G401.6 (cell line): ENCODE measurements around the gene SLC47A1.
A peak's percentile ranks its signal among the peaks of the same experiment; 100 is the strongest.
"Not testable (repeated sequence)": the region's sequence is repeated elsewhere in the genome, so short reads cannot be mapped to it uniquely, and the experiment has no call there.

Source experiments
- FAIRE-seq: peaks from 2 replicates; lab custom pipeline; 2012; peaks lifted over from hg19 to GRCh38; lab: Jason Lieb, UNC

The SLC47A1 gene, protein sequence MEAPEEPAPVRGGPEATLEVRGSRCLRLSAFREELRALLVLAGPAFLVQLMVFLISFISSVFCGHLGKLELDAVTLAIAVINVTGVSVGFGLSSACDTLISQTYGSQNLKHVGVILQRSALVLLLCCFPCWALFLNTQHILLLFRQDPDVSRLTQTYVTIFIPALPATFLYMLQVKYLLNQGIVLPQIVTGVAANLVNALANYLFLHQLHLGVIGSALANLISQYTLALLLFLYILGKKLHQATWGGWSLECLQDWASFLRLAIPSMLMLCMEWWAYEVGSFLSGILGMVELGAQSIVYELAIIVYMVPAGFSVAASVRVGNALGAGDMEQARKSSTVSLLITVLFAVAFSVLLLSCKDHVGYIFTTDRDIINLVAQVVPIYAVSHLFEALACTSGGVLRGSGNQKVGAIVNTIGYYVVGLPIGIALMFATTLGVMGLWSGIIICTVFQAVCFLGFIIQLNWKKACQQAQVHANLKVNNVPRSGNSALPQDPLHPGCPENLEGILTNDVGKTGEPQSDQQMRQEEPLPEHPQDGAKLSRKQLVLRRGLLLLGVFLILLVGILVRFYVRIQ

GRCh38 chr17:19533718-19534561, at the start of gene SLC47A1:
TSS of gene SLC47A1 (plus strand) at chr17:19533854. CDS start at chr17:19533940, 86 bp downstream.
- FAIRE-seq = no peak

GRCh38 chr17:19485800-19486340, 47.8 kb upstream of the SLC47A1 start:
- no peak for FAIRE-seq

DNA sequence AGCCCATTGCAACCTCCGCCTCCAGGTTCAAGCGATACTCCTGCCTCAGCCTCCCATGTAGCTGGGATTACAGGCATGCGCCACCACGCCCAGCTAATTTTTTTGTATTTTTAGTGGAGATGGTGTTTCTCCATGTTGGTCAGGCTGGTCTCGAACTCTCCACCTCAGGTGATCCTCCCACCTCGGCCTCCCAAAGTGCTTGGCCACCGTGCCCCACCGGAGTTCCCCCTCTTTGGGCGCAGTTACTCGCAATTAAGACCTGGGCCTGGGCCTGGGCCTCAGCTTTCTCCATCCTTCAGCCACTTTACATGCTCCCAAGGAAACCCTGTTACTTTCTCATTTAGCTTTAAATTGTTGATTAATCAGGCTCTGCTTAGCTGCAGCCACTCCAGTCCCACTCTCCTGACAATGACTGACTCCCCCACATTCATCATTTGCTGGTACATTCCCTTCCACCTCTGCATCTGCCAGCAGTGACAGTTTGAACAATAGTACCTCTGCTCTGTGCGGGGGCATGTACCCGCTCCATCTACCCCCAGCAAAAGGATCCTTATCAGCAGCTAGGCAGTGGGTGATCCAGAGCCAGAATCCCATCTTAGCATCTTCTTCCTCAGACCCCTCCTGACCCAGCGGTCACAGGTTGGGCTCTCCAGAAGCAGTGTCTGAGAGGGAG, 47.2 kb upstream of the SLC47A1 start:
- no peak for FAIRE-seq

- FAIRE-seq = no peak
Measured at GRCh38 chr17:19487024-19487600, 46.5 kb upstream of the SLC47A1 start.

DNA sequence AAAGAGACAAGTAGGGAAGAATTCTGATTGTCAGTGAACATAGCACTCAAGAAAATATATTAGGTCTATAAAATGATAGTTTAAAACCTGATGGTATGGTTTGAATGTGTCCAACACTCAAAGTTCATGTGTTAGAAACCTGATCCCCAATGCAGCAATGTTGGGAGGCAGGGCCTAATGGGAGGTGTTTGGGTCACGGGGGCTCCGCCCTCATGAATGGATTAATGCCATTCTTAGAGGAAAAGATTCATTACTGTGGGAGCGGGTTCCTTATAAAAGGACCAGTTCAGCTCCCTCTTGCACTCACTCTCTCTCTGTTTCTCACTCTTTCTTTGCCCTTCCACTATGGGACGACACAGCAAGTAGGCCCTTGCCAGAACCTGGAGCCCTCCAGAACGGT, 41.5 kb upstream of the SLC47A1 start:
- no peak for FAIRE-seq

- FAIRE-seq = no peak
Measured at GRCh38 chr17:19494961-19495806, 38.5 kb upstream of the SLC47A1 start.

GRCh38 chr17:19495828-19496528, 37.7 kb upstream of the SLC47A1 start:
- no peak for FAIRE-seq

DNA sequence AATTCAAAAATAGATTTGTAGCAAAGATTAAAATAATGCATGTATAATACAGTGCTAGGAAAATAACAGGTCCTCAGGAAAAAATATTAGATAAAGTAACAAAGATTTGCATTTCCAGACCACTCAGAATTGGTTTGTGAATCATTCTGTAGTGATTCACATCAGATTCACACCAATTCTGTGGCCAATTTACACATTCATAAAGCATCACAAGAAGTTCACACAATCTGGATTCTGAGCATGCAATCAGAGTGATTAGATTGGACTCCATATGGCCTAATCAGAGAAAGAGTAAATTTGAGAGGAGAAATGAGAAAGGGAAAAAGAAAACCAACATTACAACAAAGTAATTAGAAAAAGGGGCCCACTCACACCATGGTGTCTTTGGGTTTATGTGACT, 36.0 kb upstream of the SLC47A1 start:
- no peak for FAIRE-seq

DNA sequence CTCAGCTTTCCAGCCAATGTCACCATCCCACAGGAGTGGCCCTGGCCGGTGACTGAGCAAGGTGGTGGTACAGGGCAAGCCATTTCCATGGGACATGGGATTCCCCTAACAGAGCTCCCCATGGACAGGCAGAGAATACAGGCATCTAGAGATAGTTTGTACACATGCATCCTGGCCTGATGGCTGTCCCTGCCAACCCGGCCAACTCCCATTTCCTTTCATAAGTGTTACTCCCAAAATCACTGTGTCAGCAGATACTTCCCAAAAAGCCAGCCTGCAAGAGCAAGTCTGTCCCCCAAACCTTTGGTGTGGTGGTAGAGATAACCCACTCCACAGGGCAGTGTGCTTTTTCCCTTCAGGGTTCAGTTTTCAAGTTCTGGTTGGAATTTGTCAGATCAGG, 32.4 kb upstream of the SLC47A1 start:
- no peak for FAIRE-seq

- no peak for FAIRE-seq
Measured at GRCh38 chr17:19502517-19502916, 31.1 kb upstream of the SLC47A1 start.

- FAIRE-seq = not testable (repeated sequence)
Measured at GRCh38 chr17:19505561-19505960, 28.1 kb upstream of the SLC47A1 start.

DNA sequence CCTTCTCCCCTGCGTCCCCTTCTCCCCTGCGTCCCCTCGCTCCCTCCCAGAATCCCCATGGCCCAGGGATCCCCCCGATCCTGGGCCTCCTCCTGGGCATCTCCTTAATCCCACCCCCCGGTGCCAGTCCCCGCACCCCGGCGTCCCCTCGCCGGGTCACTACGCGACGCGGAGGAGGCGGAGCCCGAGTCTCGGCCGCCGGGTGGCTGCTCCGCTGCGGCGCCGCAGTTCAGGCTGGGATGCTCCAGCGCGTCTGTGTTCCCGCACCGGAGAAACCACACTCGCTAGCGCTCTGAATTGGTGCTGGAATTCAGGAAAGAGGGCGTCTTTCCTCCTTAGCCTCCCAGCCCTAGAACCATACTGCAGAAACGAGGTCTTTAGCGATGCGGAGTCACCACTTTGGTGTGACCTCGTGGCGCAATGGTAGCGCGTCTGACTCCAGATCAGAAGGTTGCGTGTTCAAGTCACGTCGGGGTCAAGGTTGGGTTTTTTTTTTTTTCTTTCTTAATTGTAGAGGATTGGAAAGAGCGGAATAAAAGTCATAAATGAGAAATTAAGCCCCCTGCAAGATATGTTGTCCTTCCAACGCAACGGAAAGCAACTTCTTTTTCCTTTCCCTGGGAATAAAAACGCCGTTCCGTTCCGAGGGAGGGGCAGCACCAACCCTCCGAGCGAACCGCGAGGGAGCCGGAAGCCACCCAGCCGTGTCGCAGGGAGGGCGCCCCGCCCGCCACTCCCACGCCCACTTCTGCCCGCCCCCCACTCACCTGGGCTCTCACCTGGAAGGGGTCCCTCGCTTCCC, 25.7 kb upstream of the SLC47A1 start:
- peak; percentile 88 for FAIRE-seq

- no peak for FAIRE-seq
Measured at GRCh38 chr17:19508577-19508867, 25.1 kb upstream of the SLC47A1 start.

GRCh38 chr17:19509281-19509852, 24.3 kb upstream of the SLC47A1 start:
- FAIRE-seq = not testable (repeated sequence)

DNA sequence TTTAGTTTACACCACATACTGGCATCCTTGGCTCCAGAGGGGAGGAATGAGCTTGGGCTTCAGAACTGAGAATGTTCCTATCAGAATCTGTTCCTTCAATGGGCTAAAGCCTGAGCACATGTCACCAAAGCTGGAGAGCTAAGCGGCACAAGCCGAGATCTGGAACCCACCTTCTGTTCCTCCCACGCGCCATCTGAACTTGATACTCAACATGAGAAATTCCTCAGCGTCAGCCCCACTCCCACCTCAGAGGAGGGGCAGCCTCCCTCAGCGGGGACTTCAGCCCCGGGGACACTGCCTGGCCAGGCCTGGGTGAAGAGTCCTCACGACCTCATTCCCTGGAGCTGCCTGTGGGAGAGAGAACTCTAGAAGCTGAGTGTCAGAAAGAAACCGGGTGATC, 22.8 kb upstream of the SLC47A1 start:
- FAIRE-seq = no peak

DNA sequence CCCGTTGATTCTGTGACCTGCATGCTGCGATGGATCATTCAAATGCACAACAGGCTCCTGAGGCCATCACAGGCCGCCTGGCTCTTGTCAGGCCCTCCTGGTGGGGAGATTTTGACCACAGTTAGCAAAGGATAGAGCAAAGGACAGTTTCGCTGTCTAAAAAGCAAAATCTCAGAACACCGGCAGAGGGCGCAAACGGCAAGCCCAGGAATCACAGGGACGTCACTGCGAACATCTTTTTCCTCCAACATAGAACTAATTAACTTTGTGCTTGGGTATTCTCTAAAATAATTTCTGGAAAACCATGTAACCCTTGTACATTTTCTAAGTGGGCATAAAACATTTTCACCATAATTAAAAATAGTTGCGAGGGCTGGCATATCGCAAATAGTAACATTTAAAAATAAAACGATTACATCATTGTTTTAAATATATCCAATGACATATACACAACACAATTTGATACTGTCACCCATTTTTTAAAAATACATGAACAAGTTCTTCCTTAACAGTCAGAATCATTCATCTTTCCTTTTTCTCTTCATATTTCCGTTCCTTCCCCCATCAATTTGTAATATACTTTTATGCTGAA, 19.7 kb upstream of the SLC47A1 start:
- FAIRE-seq = peak; percentile 93

GRCh38 chr17:19517699-19518098, 16.0 kb upstream of the SLC47A1 start:
- FAIRE-seq = no peak

GRCh38 chr17:19519388-19520291, 14.0 kb upstream of the SLC47A1 start:
- not testable (repeated sequence) for FAIRE-seq
